ENCODE results near the gene NBR1. TPM values are rescaled to one million over a fixed set of nuclear protein-coding genes. Genes with fewer than 3 reads are reported as not detected.

The NBR1 gene
- total and polyA plus RNA-seq, 2 of the 8 experiments (the other 6 are each of a cell fraction or from before 2014, with no cell fraction given): 13.5 to 36.0 TPM

GRCh38 chr17:43216369-43216761 is 45.4 kb downstream of the NBR1 start (continued):
- TF ChIP-seq CHD7 (IDR thresholded peaks at IDR 0.05; ENCODE audit: insufficient replicate concordance, low read length): no peak
- no peak for TF ChIP-seq TAF1 (IDR thresholded peaks at IDR 0.05; ENCODE audit: low read depth, low read length)
- TF ChIP-seq BCL11A (IDR thresholded peaks at IDR 0.05; ENCODE audit: low read depth in 2 of 2, low read length in 2 of 2): no peak
- TF ChIP-seq JUND (IDR thresholded peaks at IDR 0.05; ENCODE audit: low read length): no peak
- no peak for TF ChIP-seq FOSL1 (IDR thresholded peaks at IDR 0.05; ENCODE audit: insufficient read depth, low read depth, low read length)
- no peak for TF ChIP-seq NRF1 (IDR thresholded peaks at IDR 0.05; ENCODE audit: low read depth, low read length)
- no peak for TF ChIP-seq POLR2AphosphoS5 (IDR thresholded peaks at IDR 0.05; ENCODE audit: low read depth, low read length)
- no peak for TF ChIP-seq CHD1 (IDR thresholded peaks at IDR 0.05; ENCODE audit: low read depth, low read length)
- no peak for TF ChIP-seq RFX5 (IDR thresholded peaks at IDR 0.05; ENCODE audit: borderline replicate concordance, low read depth, low read length)
- no peak for TF ChIP-seq POLR2A (IDR thresholded peaks at IDR 0.05; ENCODE audit: control extremely low read depth in 1 of 2, low read depth in 2 of 2, low read length in 2 of 2)
- no peak for TF ChIP-seq TEAD4 (IDR thresholded peaks at IDR 0.05; ENCODE audit: low read depth, low read length)
- no peak for TF ChIP-seq YY1 (IDR thresholded peaks at IDR 0.05; ENCODE audit: low read depth, low read length)
- TF ChIP-seq TAF7 (optimal IDR thresholded peaks at IDR 0.05; ENCODE audit: borderline replicate concordance, low read depth, low read length): no peak
- no peak for TF ChIP-seq NANOG (IDR thresholded peaks at IDR 0.05; ENCODE audit: insufficient read depth, low read depth, low read length, poor library complexity, severe bottlenecking)
